Osteoblast (primary cell): ENCODE measurements around the gene ILKAP. TPM values are rescaled to one million over a fixed set of nuclear protein-coding genes. Genes with fewer than 3 reads are reported as not detected.
A peak's percentile ranks its signal among the peaks of the same experiment; 100 is the strongest.

Experiments
- DNase-seq: peaks from one replicate; pipeline ENCODE4 v3.0.0; 2011; ENCODE audit warnings: low spot score, mixed read lengths; ENCODE audit not compliant: insufficient read length; ENCODE audit errors: missing footprints
- H2AFZ ChIP-seq: 2 replicates; pipeline ENCODE4 v1.6.0; 2011; ENCODE audit warnings: mild to moderate bottlenecking, low read length
- H3K27ac ChIP-seq: 2 replicates; pipeline ENCODE4 v1.5.1; 2011; ENCODE audit warnings: mild to moderate bottlenecking, low read depth, low read length, moderate library complexity
- H3K27me3 ChIP-seq: 2 replicates; pipeline ENCODE4 v1.6.0; 2012; ENCODE audit warnings: mild to moderate bottlenecking, control low read depth, inconsistent platforms, low read length, moderate library complexity; ENCODE audit not compliant: insufficient read depth
- H3K36me3 ChIP-seq: 2 replicates; pipeline ENCODE4 v1.5.1; 2011; ENCODE audit warnings: mild to moderate bottlenecking, low read length, control low read depth, moderate library complexity; ENCODE audit not compliant: insufficient read depth
- H3K4me1 ChIP-seq: 2 replicates; pipeline ENCODE4 v1.5.1; 2011; ENCODE audit warnings: mild to moderate bottlenecking, low read length, control low read depth, moderate library complexity; ENCODE audit not compliant: insufficient read depth
- H3K4me2 ChIP-seq: 2 replicates; pipeline ENCODE4 v1.6.0; 2011; ENCODE audit warnings: mild to moderate bottlenecking, low read length; ENCODE audit not compliant: insufficient read depth
- H3K4me3 ChIP-seq: fragments of 200-600 bp; sonication (generic); 3 replicates; pipeline ENCODE4 v1.5.1; 2012; ENCODE audit warnings: mild to moderate bottlenecking, low read length, inconsistent platforms; ENCODE audit not compliant: insufficient read depth
- H3K79me2 ChIP-seq: 2 replicates; pipeline ENCODE4 v1.6.0; 2012; ENCODE audit warnings: mild to moderate bottlenecking, low read length, control low read depth, inconsistent platforms; ENCODE audit not compliant: insufficient read depth
- H3K9me3 ChIP-seq: 2 replicates; pipeline ENCODE4 v1.5.1; 2011; ENCODE audit warnings: low read depth, low read length, control low read depth
- H4K20me1 ChIP-seq: 2 replicates; pipeline ENCODE4 v1.6.0; 2012; ENCODE audit warnings: mild to moderate bottlenecking, low read length, control low read depth; ENCODE audit not compliant: insufficient read depth
- CTCF ChIP-seq: IDR thresholded peaks from 2 replicates; pipeline ENCODE4 v1.5.1; 2011; ENCODE audit warnings: mild to moderate bottlenecking, low read depth, low read length, moderate library complexity; ENCODE audit errors: extremely low read depth
- total RNA-seq: library from RNA; depleted of rRNA; stranded (reverse); fragments of >200 nt; gene quantifications from 2 replicates; pipeline ENCODE4 v1.2.3, GENCODE V29; 2012

Gene ILKAP
- total RNA-seq, 1 donor, result 24.2 TPM

GRCh38 chr2:238166391-238167343, 36.8 kb downstream of the ILKAP start:
- Histone ChIP-seq H3K4me1 (peaks cover 36% of the 10 kb centered on the region), H3K9me3 (no peaks in the 10 kb centered on the region), H3K4me3 (no peak overlapping the region), H2AFZ (no peak overlapping the region), H3K36me3 (peaks cover 8% of the 10 kb centered on the region), H3K4me2 (no peak overlapping the region), H3K79me2 (no peaks in the 10 kb centered on the region), H3K27ac (no peak overlapping the region), H4K20me1 (peaks cover 3% of the 10 kb centered on the region), H3K27me3 (peaks cover 6% of the 10 kb centered on the region)
- no peak for TF ChIP-seq CTCF
- peak; percentile 68 for DNase-seq

GRCh38 chr2:238165288-238165921, 38.1 kb downstream of the ILKAP start:
- peaks cover 31% of the 10 kb centered on the region for H3K4me1 ChIP-seq
- no peaks in the 10 kb centered on the region for H3K36me3 ChIP-seq
- no peak for TF ChIP-seq CTCF
- H3K27me3 ChIP-seq, result peaks cover 6% of the 10 kb centered on the region
- no peaks in the 10 kb centered on the region for H3K79me2 ChIP-seq
- H3K4me3 ChIP-seq, result no peak overlapping the region
- H3K27ac ChIP-seq, result no peak overlapping the region
- no peak overlapping the region for H3K4me2 ChIP-seq
- H3K9me3 ChIP-seq, result no peaks in the 10 kb centered on the region
- H2AFZ ChIP-seq, result no peak overlapping the region
- DNase-seq, result peak; percentile 79
- H4K20me1 ChIP-seq, result peaks cover 3% of the 10 kb centered on the region

- Histone ChIP-seq H3K4me2 (no peak overlapping the region), H3K4me1 (peaks cover 26% of the 10 kb centered on the region), H3K79me2 (no peaks in the 10 kb centered on the region), H3K9me3 (no peaks in the 10 kb centered on the region), H3K4me3 (no peak overlapping the region), H3K27ac (no peak overlapping the region), H2AFZ (no peak overlapping the region), H4K20me1 (peaks cover 3% of the 10 kb centered on the region), H3K36me3 (no peaks in the 10 kb centered on the region), H3K27me3 (peaks cover 6% of the 10 kb centered on the region)
- TF ChIP-seq CTCF, result no peak
- DNase-seq, result peak; percentile 57
These were observed 38.6 kb downstream of the ILKAP start for GRCh38 chr2:238164906-238165287.

GRCh38 chr2:238163481-238164198, 39.9 kb downstream of the ILKAP start:
- Histone ChIP-seq H3K27me3 (peaks cover 6% of the 10 kb centered on the region), H2AFZ (no peak overlapping the region), H4K20me1 (no peaks in the 10 kb centered on the region), H3K9me3 (no peaks in the 10 kb centered on the region), H3K4me2 (peak overlapping the region; percentile 57), H3K36me3 (no peaks in the 10 kb centered on the region), H3K27ac (no peak overlapping the region), H3K4me3 (peak overlapping the region; percentile 54), H3K4me1 (peaks cover 13% of the 10 kb centered on the region), H3K79me2 (no peaks in the 10 kb centered on the region)
- no peak for TF ChIP-seq CTCF
- DNase-seq, result peak; percentile 84
